ENCODE data around the gene PON2.
A peak's percentile ranks its signal among the peaks of the same experiment; 100 is the strongest.
"Not testable (repeated sequence)": the region's sequence is repeated elsewhere in the genome, so short reads cannot be mapped to it uniquely, and the experiment has no call there.

The PON2 gene

DNA sequence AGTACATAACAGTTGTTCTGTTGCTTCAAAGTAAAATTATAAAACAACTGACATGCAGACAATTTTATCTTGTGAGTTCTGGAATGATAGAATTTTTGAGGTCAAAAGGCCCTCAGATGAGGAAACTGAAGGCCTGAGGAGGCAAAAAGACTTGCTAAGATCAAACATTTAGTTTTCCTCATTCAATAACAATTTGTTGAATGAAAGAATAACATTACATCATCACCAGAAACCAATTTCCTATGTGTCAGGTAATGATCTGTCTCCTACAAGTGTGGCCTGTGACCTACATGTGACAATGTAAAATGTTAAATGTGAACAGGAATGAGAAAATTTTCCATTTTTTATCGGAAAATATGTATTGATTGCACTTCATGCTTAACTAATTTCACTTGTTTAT is 34.4 kb upstream of the PON2 start:
- Mint-ChIP-seq H3K36me3 (no peaks in the 10 kb centered on the region), H3K27me3 (no peaks in the 10 kb centered on the region), H3K9me3 (no peaks in the 10 kb centered on the region), H3K4me1 (peaks cover 2 to 22% of the 10 kb centered on the region in 2 donors), H3K4me3 (no peak overlapping the region), H3K27ac (no peak overlapping the region)
- DNase-seq (no peak), ATAC-seq (replicated peaks) (no peak)

DNA sequence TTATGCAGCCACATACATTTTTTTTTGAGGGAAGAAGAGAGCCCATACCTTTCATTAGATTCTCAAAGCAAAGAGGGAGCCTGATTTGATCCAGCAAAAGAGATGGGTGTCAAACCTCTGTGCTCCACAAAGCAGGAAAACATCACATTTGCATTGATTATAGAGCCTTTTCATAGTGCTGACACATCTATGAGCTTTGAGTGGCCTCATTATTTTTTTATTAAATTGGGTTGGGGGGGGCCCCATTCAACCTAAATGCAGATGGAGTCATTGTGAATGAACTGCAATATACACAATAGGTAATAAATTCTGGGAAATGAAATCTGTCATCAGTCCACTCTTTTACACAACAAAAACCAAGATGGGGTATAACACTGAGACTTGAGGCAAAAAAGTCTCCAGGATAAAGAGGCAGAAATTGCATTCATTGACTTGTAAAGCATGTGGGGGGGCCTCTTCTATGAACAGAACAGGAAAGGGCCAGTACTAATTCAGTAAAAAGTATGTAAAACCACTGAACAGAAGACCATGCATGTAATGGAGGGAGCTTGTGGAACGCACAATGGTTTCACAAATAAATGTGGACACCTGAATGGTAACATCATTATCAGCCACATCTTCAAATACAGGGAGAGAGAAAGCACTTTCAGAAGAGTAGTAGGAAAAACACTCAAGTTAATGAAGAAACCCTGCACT is 33.2 kb upstream of the PON2 start:
- DNase-seq: no peak
- peaks cover 0 to 2% of the 10 kb centered on the region in 2 donors for H3K9me3 Mint-ChIP-seq
- H3K36me3 Mint-ChIP-seq: no peaks in the 10 kb centered on the region
- no peak for ATAC-seq (replicated peaks)
- no peak overlapping the region for H3K27ac Mint-ChIP-seq
- H3K4me3 Mint-ChIP-seq: no peak overlapping the region
- peaks cover 2 to 22% of the 10 kb centered on the region in 2 donors for H3K4me1 Mint-ChIP-seq
- H3K27me3 Mint-ChIP-seq: no peaks in the 10 kb centered on the region

DNA sequence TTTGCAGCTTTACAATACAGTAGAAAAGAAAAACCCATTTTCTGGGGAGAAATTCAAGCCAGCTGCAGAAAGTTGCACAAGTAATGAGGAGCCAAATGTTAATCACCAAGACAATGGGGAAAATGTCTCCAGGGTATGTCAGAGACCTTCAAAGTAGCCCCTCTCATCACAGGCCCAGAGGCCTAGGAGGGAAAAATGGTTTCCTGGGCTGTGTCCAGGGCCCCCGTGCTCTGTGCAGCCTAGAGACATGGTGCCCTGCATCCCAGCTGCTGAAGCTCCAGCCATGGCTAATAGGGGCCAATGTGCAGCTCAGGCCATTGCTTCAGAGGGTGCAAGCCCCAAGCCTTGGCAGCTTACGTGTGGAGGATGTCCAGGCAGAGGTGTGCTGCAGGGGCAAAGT is 25.8 kb upstream of the PON2 start:
- H3K4me3 Mint-ChIP-seq; H3K27ac Mint-ChIP-seq; DNase-seq; ATAC-seq (replicated peaks); H3K4me1 Mint-ChIP-seq: not testable (repeated sequence)
- H3K36me3 Mint-ChIP-seq: peaks cover 9 to 19% of the 10 kb centered on the region in 2 donors
- H3K9me3 Mint-ChIP-seq: peaks cover 25 to 26% of the 10 kb centered on the region in 2 donors
- H3K27me3 Mint-ChIP-seq: peaks cover 35 to 38% of the 10 kb centered on the region in 2 donors

DNA sequence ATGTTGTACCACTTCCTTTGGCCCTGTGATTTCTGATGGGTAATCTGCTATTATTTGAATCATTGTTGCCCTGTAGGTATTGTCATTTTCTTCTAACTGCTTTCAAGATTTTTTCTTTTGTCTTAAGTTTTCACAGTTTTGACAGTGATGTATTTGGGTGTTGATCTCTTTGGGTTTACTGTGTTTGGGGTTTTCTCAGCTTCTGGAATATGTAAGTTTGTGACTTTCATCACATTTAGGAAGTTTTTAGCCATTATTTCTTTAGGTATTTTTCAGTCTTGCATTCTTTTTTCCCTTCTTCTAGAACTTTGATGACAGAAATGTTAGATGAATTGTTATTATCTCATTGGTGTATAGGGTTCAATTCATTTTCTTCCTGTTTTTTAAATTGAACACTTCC is 23.1 kb upstream of the PON2 start:
- ATAC-seq (replicated peaks) (no peak), DNase-seq (no peak)
- peaks cover 40 to 43% of the 10 kb centered on the region in 2 donors for H3K27me3 Mint-ChIP-seq
- H3K4me3 Mint-ChIP-seq: no peak overlapping the region
- peaks cover 24 to 25% of the 10 kb centered on the region in 2 donors for H3K9me3 Mint-ChIP-seq
- no peak overlapping the region for H3K27ac Mint-ChIP-seq
- peaks cover 9 to 19% of the 10 kb centered on the region in 2 donors for H3K36me3 Mint-ChIP-seq
- H3K4me1 Mint-ChIP-seq: peaks cover 0 to 2% of the 10 kb centered on the region in 2 donors

DNA sequence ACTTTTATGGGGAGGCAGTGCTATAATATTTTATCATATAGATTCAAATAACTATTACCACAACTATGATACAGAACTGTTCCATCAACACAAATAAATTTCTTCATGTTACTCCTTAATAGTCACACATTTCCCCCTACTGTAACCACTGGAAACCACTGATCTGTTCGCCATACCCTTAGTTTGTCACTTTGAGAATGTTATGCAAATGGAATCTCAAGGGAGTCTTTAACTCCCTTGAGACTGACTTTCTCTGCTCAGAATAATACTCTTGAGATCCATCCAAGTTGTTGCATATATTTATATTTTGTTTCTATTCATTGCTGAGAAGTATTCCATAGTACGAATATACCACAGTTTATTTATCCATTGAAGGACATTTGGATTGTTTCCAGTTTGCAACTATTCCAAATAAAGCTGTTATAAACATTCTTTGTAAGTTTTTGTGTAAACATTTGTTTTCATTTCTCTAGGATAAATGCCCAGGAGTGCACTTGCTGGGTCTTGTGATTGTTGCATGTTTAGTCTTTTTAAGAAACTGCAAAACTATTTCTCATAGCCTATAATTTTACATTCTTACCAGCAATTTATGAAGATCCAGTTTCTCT is 19.7 kb upstream of the PON2 start:
- peak; percentile 65 to 76 for ATAC-seq (replicated peaks)
- H3K27ac Mint-ChIP-seq: no peak overlapping the region
- H3K9me3 Mint-ChIP-seq: peaks cover 6 to 13% of the 10 kb centered on the region in 2 donors
- H3K4me3 Mint-ChIP-seq: no peak overlapping the region
- H3K27me3 Mint-ChIP-seq: peaks cover 31 to 36% of the 10 kb centered on the region in 2 donors
- H3K36me3 Mint-ChIP-seq: peaks cover 4 to 5% of the 10 kb centered on the region in 2 donors
- DNase-seq: no peak
- H3K4me1 Mint-ChIP-seq: peaks cover 0 to 2% of the 10 kb centered on the region in 2 donors

DNA sequence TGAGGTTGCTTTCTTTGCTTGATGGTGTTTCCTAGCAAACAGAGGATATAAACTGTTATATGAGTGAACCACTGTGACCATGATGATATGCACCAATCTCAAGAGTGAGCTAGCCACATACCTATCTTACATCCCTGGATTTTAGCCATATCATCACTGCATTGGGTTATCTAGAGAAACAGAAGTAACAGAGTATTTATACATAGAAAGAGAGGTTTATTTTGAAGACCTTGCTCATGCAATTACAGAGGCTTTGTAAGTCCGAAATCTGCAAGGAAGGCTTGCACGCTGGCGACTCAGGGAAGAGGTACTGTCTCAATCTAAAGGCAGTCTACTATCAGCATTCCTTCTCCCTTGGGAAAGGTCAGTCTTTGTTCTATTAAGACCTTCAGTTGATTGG is 11.8 kb upstream of the PON2 start:
- DNase-seq (no peak), ATAC-seq (replicated peaks) (no peak)
- peaks cover 11 to 20% of the 10 kb centered on the region in 2 donors for H3K27me3 Mint-ChIP-seq
- H3K36me3 Mint-ChIP-seq: no peaks in the 10 kb centered on the region
- H3K27ac Mint-ChIP-seq: no peak overlapping the region
- H3K4me3 Mint-ChIP-seq: no peak overlapping the region
- no peaks in the 10 kb centered on the region for H3K4me1 Mint-ChIP-seq
- no peaks in the 10 kb centered on the region for H3K9me3 Mint-ChIP-seq

DNA sequence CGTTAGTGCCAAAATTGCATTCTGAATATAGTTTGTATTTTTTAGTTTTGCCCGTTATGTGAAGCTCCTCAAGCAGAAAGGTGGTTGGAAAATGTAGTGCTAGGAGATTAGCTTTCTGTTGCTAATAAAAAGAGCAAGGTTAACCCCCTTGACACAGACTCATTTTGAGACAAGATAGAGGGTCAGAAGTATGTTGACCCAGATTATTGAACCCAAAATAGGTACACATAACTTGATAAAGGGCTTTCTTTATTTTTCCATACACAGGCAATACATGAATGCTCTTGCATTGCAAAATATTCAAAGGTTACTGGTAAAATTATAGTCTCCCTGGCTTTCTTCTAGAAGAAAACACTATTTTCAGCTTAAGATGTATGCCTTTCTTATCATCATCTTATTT is 10.0 kb upstream of the PON2 start:
- ATAC-seq (replicated peaks) (no peak), DNase-seq (no peak)
- no peaks in the 10 kb centered on the region for H3K4me1 Mint-ChIP-seq
- H3K9me3 Mint-ChIP-seq: no peaks in the 10 kb centered on the region
- H3K4me3 Mint-ChIP-seq: no peak overlapping the region
- H3K36me3 Mint-ChIP-seq: no peaks in the 10 kb centered on the region
- no peak overlapping the region for H3K27ac Mint-ChIP-seq
- H3K27me3 Mint-ChIP-seq: peaks cover 18 to 21% of the 10 kb centered on the region in 2 donors

DNA sequence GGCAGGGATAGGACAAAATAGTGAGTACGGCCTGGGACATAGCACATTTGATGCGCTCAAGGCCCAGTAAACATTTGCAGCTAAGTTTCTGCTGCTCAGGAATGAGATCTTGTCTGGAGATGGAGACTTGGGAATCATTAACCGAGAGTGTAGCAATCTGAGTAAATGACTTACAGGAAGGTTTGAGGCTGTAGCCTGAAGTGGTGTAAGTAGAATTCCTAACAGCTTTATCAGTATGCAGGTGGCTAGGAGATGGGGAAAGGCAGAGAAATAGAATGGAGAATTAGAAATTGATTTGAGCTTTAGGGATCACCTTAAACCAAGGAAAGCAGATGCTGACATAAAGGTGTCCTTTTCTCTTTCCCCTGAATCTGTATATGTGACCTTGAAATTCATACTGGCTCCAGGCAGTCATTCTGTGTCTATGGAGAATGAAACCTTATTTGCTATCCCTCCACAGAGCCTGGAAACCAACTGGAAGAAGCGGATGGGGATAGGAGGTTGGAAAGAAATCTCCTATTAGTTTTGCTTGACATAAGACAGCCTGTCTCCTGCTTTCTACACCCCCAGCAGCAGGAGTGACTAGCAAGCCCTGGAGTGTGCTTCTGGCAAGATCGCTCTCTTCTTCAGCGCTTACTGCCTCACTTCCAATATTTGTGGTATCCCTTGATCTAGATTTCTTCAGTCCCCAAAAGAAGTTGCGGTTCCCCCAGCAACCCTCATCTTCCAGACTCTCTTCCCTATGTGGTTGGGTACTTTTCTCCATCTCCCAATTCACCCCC is 6.4 kb upstream of the PON2 start:
- H3K4me1 Mint-ChIP-seq: no peaks in the 10 kb centered on the region
- H3K27ac Mint-ChIP-seq: no peak overlapping the region
- ATAC-seq (replicated peaks) (no peak), DNase-seq (no peak)
- no peaks in the 10 kb centered on the region for H3K9me3 Mint-ChIP-seq
- no peaks in the 10 kb centered on the region for H3K36me3 Mint-ChIP-seq
- no peak overlapping the region for H3K4me3 Mint-ChIP-seq
- H3K27me3 Mint-ChIP-seq: peaks cover 18 to 21% of the 10 kb centered on the region in 2 donors

DNA sequence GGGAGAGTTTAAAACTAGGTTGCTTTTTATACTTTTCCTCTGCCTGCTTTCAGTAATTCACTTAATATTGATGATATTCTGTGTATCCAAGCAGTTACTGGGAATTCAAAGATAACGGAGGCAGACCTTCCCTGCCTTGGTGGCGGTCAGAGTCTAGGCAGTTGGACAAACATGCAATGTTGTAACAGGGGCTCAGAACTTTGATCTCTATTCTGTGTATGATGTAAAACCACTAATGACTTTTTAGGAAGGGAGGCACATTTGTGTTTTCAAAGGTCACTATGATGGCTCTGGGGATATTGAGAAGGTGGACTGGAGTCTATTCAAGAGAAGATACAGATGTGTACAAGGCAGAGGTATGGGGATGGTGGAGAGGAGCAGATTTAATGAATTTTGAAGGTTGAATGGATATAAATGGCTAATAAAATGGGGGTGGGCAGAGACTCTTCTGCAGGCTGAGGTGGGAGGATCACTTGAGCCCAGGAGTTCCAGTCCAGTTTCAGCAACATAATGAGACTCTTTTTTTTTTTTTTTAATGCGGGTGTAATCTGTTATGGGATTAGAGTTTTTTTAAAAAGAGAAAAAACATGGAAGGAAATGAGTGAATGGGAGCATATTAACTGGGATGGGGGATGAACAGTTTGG is 5.7 kb upstream of the PON2 start:
- Mint-ChIP-seq H3K27ac (no peak overlapping the region), H3K4me3 (no peak overlapping the region), H3K4me1 (peaks cover 1% of the 10 kb centered on the region in 2 donors), H3K36me3 (no peaks in the 10 kb centered on the region), H3K27me3 (peaks cover 18 to 21% of the 10 kb centered on the region in 2 donors), H3K9me3 (no peaks in the 10 kb centered on the region)
- ATAC-seq (replicated peaks): no peak
- DNase-seq: no peak

DNA sequence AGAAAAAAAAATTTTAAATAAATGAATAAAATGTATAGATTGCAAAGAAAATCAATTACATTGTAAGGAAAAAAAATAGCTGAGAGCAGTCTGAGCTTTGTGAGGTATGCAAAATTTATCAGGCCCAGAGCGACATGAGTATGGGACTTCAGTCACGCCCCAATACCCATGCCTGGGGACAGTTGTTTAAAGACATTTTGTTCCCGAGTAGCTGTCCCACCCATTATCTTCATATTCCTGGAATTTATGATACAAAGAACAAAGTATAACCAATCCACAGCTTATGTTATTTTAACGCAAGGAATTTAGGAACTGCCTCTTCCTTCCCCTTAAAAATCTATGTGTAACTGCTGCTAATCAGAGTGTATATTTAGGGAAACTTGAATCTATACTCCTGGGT is 1.6 kb upstream of the PON2 start:
- DNase-seq (no peak), ATAC-seq (replicated peaks) (no peak)
- no peak overlapping the region for H3K27ac Mint-ChIP-seq
- no peaks in the 10 kb centered on the region for H3K9me3 Mint-ChIP-seq
- peaks cover 13 to 20% of the 10 kb centered on the region in 2 donors for H3K4me1 Mint-ChIP-seq
- peaks cover 5 to 6% of the 10 kb centered on the region in 2 donors for H3K27me3 Mint-ChIP-seq
- H3K4me3 Mint-ChIP-seq: no peak overlapping the region
- H3K36me3 Mint-ChIP-seq: peaks cover 0 to 2% of the 10 kb centered on the region in 2 donors

DNA sequence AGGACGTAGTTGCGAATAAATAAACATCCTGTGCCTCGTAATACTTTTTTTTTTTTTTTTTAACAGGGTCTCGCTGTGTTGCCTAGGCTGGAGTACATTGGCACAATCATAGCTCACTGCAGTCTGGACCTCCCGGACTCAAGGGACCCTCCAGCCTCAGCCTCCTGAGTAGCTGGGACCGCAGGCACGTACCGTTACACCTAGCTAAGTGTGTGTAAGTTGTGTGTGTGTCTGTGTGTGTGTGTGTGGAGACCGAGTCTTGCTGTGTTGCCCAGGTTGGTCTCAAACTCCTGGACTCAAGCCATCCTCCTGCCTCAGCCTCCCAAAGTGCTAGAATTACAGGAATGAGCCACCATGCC is 573 bp upstream of the PON2 start:
- DNase-seq: no peak
- no peaks in the 10 kb centered on the region for H3K9me3 Mint-ChIP-seq
- peaks cover 15 to 26% of the 10 kb centered on the region in 2 donors for H3K4me1 Mint-ChIP-seq
- peaks cover 1 to 2% of the 10 kb centered on the region in 2 donors for H3K27me3 Mint-ChIP-seq
- ATAC-seq (replicated peaks): peak; percentile 17 to 21
- no peak overlapping the region for H3K27ac Mint-ChIP-seq
- H3K4me3 Mint-ChIP-seq: peak overlapping the region; percentile 82 to 84
- peaks cover 0 to 2% of the 10 kb centered on the region in 2 donors for H3K36me3 Mint-ChIP-seq

DNA sequence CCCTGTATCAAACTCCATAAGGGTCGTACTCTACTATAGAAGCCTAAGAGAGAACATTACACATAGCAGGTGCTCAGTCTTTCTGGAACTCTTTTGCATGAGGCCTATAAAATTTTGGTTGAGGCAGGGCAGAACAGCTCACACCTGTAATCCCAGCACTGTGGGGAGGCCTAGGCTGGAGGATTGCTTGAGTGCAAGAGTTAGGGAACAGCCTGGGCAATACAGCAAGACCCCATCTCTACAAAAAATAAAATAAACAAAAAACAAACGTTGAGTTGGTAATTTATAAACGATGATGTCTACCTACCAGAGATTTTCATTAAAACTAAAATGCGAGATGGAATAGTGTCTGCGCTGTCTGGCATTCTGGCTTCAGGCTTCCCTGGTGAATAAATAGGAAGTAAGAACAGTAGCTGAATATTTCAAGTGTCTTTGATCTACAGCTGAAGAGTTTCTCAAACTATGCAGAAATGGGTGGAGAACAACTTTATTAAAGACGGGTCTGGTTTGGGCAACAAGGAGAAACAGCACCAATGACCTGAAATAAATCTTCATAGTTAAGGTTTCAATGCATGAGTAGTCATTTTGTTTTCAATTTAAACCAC is 774 bp downstream of the PON2 start:
- Mint-ChIP-seq H3K36me3 (peaks cover 2 to 3% of the 10 kb centered on the region in 2 donors), H3K27me3 (no peaks in the 10 kb centered on the region), H3K4me3 (peak overlapping the region; percentile 72 to 84), H3K4me1 (peaks cover 15 to 26% of the 10 kb centered on the region in 2 donors), H3K9me3 (no peaks in the 10 kb centered on the region), H3K27ac (no peak overlapping the region)
- ATAC-seq (replicated peaks) (no peak), DNase-seq (no peak)

DNA sequence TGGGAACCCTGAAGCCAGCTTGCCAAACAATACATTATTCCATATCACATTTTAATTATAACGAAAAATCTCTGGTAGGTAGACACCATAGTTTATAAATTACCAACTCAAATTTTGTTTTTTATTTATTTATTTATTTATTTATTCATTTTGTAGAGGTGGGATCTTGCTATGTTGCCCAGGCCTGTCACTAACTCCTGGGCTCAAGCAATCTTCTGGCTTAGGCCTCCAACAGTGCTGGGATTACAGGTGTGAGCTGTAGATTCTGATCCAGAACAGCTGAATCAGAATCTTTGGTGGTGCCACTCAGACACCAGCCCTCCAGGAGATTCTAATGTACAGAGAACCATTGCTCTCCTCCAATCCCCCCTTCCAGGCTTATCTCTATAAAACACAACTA is 1.7 kb downstream of the PON2 start:
- H3K9me3 Mint-ChIP-seq: no peaks in the 10 kb centered on the region
- no peak for ATAC-seq (replicated peaks)
- H3K4me1 Mint-ChIP-seq: peaks cover 15 to 26% of the 10 kb centered on the region in 2 donors
- no peak overlapping the region for H3K27ac Mint-ChIP-seq
- peaks cover 2 to 3% of the 10 kb centered on the region in 2 donors for H3K36me3 Mint-ChIP-seq
- H3K27me3 Mint-ChIP-seq: no peaks in the 10 kb centered on the region
- no peak overlapping the region for H3K4me3 Mint-ChIP-seq
- DNase-seq: no peak

DNA sequence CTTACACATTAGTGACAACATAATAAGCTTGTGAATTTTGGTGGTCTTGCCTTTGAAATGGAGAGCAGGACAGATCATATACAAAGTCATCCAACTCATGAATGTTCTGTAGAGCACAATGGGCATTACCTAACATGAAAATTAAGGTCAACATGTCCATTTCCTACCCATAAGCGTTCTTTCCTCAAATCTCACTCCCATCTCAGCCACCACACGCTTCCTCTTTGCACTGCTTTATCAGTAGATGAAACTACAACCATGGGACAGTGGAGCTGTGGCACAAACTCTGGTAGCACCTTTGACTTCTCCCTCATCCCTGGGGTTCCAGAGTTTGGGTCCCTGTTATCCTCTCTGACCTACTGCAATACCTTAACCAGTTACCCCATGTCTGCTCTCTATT is 2.2 kb downstream of the PON2 start:
- Mint-ChIP-seq H3K27ac (no peak overlapping the region), H3K4me1 (peaks cover 15 to 26% of the 10 kb centered on the region in 2 donors), H3K4me3 (no peak overlapping the region), H3K9me3 (no peaks in the 10 kb centered on the region), H3K36me3 (peaks cover 2 to 3% of the 10 kb centered on the region in 2 donors), H3K27me3 (no peaks in the 10 kb centered on the region)
- DNase-seq: no peak
- ATAC-seq (replicated peaks): no peak
